ENCODE data around the gene C16orf87.
"Not testable (repeated sequence)": the region's sequence is repeated elsewhere in the genome, so short reads cannot be mapped to it uniquely, and the experiment has no call there.

The C16orf87 gene

DNA sequence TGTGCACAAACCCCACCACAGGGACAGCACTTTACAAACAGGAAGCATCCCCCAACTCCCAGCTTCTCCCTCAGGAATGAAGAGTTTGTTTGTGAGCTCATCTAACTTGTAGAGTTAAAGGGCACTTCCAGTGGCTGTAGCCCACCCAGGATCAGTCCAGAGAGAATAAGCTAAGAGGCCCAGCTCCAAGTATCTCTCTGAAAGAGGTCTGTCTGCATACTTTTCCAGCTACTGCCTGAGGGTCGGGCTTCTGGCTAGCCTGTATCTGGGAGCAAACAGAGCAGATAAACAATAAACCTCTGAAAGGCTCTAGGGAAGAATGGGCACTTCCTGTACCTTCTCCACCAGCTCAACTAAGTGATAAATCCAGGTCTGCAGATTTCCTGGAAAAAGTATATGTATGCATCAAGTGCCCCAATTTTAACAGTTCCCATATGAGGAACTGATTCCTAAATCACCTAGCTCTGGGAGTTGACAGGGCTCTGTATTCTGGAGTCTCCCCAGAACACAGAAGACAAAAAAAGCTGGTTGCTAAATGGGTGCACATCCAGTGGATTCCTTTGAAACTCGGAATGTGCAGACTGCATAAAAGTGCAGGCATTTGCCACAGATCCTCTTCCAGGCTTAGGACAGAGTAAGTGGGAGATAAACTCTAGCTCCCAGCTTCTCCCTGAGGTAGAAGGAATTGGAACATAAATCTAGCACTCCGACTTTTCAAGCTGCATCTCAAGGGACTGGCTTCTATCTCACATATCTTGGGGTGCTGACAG is 45.7 kb downstream of the C16orf87 start:
- ChIA-PET CTCF (interaction anchor here (0.6 kb wide), 1 partner anchor 10 kb away, joined by 6 read pairs; no protein-coding TSS in a partner anchor), POLR2A (interaction anchor here (1.0 kb wide), 1 partner anchor 22 kb away, joined by 3 read pairs; no protein-coding TSS in a partner anchor)
- DNase-seq (ENCODE audit: extremely low spot score), result no peak
- TF ChIP-seq LEF1 (IDR thresholded peaks at IDR 0.05; ENCODE audit: borderline replicate concordance) (no peak), ARNT (IDR thresholded peaks at IDR 0.05) (no peak), FOXA1 (IDR thresholded peaks at IDR 0.05) (no peak), SUZ12 (IDR thresholded peaks at IDR 0.05) (no peak)
- TF ChIP-seq, protein P1, sequence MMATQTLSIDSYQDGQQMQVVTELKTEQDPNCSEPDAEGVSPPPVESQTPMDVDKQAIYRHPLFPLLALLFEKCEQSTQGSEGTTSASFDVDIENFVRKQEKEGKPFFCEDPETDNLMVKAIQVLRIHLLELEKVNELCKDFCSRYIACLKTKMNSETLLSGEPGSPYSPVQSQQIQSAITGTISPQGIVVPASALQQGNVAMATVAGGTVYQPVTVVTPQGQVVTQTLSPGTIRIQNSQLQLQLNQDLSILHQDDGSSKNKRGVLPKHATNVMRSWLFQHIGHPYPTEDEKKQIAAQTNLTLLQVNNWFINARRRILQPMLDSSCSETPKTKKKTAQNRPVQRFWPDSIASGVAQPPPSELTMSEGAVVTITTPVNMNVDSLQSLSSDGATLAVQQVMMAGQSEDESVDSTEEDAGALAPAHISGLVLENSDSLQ (IDR thresholded peaks at IDR 0.05), result no peak

GRCh38 chr16:46784569-46784968 is 46.4 kb downstream of the C16orf87 start:
- not testable (repeated sequence) for DNase-seq (ENCODE audit: extremely low spot score)
- ChIA-PET CTCF (interaction anchor here (0.6 kb wide), 1 partner anchor 10 kb away, joined by 6 read pairs; no protein-coding TSS in a partner anchor), POLR2A (interaction anchor here (1.0 kb wide), 1 partner anchor 21 kb away, joined by 3 read pairs; no protein-coding TSS in a partner anchor)

- ChIA-PET POLR2A (no interaction called here), CTCF (no interaction called here)
- DNase-seq (ENCODE audit: extremely low spot score), result no peak
- no peak for TF ChIP-seq TARDBP (IDR thresholded peaks at IDR 0.05)
These were observed 47.2 kb downstream of the C16orf87 start for GRCh38 chr16:46783800-46784199.

DNA sequence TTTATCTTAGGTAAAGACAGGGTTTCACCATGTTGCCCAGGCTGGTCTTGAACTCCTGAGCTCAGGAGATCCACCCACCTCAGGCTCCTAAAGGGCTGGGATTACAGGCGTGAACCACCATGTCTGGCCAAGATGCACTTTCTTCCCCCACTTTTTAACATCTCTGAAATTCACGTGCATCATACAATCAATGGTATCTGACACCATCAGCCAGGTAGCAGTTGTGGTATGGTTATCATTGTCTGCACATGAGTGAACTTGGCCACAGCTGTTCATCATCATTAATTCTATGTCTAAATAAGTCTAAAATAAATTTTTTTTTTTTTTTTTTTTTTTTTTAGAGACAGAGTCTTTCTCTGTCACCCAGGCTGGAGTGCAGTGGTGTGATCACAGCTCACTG is 48.7 kb downstream of the C16orf87 start:
- no peak for DNase-seq (ENCODE audit: extremely low spot score)
- TF ChIP-seq ZNF384 (IDR thresholded peaks at IDR 0.05) (no peak), NFRKB (IDR thresholded peaks at IDR 0.05) (no peak), L3MBTL2 (conservative IDR thresholded peaks at IDR 0.05) (no peak), CTBP1 (IDR thresholded peaks at IDR 0.05; ENCODE audit: borderline replicate concordance) (no peak), TARDBP (IDR thresholded peaks at IDR 0.05) (no peak)
- CTCF ChIA-PET, result interaction anchor here (0.8 kb wide), 1 partner anchor 47 kb away, joined by 4 read pairs; no protein-coding TSS in a partner anchor
- POLR2A ChIA-PET, result no interaction called here

- no peak for DNase-seq (ENCODE audit: extremely low spot score)
- POLR2A ChIA-PET, result interaction anchor here (0.8 kb wide), 1 partner anchor 43 kb away, joined by 3 read pairs; no protein-coding TSS in a partner anchor
- CTCF ChIA-PET, result no interaction called here
- TF ChIP-seq FOXA1 (IDR thresholded peaks at IDR 0.05) (no peak), CTBP1 (IDR thresholded peaks at IDR 0.05; ENCODE audit: borderline replicate concordance) (no peak), TARDBP (IDR thresholded peaks at IDR 0.05) (no peak), LEF1 (IDR thresholded peaks at IDR 0.05; ENCODE audit: borderline replicate concordance) (no peak), ARNT (IDR thresholded peaks at IDR 0.05) (no peak), FOXM1 (IDR thresholded peaks at IDR 0.05; ENCODE audit: borderline replicate concordance) (no peak), NFRKB (IDR thresholded peaks at IDR 0.05) (no peak)
These were observed 53.2 kb downstream of the C16orf87 start for GRCh38 chr16:46777804-46778203.

DNA sequence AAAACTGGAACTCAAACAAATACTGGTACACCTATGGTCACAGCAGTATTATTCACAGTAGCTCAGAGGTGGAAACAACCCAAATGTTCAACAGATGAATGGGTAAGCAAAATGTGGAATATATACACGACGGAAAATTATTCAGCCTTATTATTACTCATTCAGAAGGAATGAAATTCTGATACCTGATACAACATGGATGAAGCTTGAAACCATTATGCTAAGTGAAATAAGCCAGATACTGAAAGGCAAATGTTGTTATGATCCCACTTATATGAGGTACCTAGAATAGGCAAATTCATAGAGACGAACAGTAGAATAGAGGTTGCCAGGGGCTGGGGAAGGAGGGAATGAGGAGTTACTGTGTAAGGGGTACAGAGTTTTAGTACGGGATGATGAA is 55.8 kb downstream of the C16orf87 start:
- DNase-seq (ENCODE audit: extremely low spot score), result no peak
- POLR2A ChIA-PET, result no interaction called here
- CTCF ChIA-PET, result no interaction called here
- TF ChIP-seq L3MBTL2 (conservative IDR thresholded peaks at IDR 0.05) (no peak), BHLHE40 (IDR thresholded peaks at IDR 0.05; ENCODE audit: borderline replicate concordance) (no peak), FOXM1 (IDR thresholded peaks at IDR 0.05; ENCODE audit: borderline replicate concordance) (no peak), NFRKB (IDR thresholded peaks at IDR 0.05) (no peak), FOXA1 (IDR thresholded peaks at IDR 0.05) (no peak), LEF1 (IDR thresholded peaks at IDR 0.05; ENCODE audit: borderline replicate concordance) (no peak), FOXK2 (IDR thresholded peaks at IDR 0.05) (no peak), SUZ12 (IDR thresholded peaks at IDR 0.05) (no peak), CTBP1 (IDR thresholded peaks at IDR 0.05; ENCODE audit: borderline replicate concordance) (no peak), SP1 (IDR thresholded peaks at IDR 0.05) (no peak), HDGF (IDR thresholded peaks at IDR 0.05; ENCODE audit: borderline replicate concordance) (no peak), ARNT (IDR thresholded peaks at IDR 0.05) (no peak), TARDBP (IDR thresholded peaks at IDR 0.05) (no peak), ZNF384 (IDR thresholded peaks at IDR 0.05) (no peak)
- TF ChIP-seq, protein P1 (IDR thresholded peaks at IDR 0.05), result no peak

GRCh38 chr16:46774743-46775177 is 56.2 kb downstream of the C16orf87 start:
- CTCF ChIA-PET, result no interaction called here

DNA sequence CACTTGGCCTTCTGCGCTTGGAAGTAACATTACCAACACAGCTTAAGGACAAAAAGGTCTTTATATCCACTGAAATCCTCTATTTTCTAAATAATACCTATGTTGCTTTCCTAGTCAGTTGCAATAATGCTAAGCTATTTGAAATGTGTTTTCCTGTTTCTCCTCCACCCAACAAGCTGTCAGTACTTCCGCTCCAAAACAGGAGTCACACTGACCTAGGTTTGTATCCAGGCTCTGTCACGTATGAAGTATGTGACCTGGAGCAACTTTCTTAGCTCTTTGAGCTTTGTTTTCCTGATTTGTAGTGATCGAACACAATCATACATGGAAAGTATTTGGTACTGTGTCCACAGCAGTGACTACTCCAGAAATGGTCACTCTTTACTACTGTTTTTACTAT is 58.5 kb downstream of the C16orf87 start:
- TF ChIP-seq NFRKB (IDR thresholded peaks at IDR 0.05) (no peak), BHLHE40 (IDR thresholded peaks at IDR 0.05; ENCODE audit: borderline replicate concordance) (no peak)
- TF ChIP-seq, protein P1 (IDR thresholded peaks at IDR 0.05), result no peak
- DNase-seq (ENCODE audit: extremely low spot score), result no peak
- ChIA-PET CTCF (no interaction called here), POLR2A (no interaction called here)

More at GRCh38 chr16:46774743-46775177, 56.2 kb downstream of the C16orf87 start:
- POLR2A ChIA-PET, result no interaction called here
- TF ChIP-seq HDGF (IDR thresholded peaks at IDR 0.05; ENCODE audit: borderline replicate concordance), result no peak
- no peak for TF ChIP-seq NFRKB (IDR thresholded peaks at IDR 0.05)
- no peak for TF ChIP-seq SUZ12 (IDR thresholded peaks at IDR 0.05)
- DNase-seq (ENCODE audit: extremely low spot score), result no peak
